ENCODE data around the gene PPP3R1. TPM values are rescaled to one million over a fixed set of nuclear protein-coding genes. Genes with fewer than 3 reads are reported as not detected.
A peak's percentile ranks its signal among the peaks of the same experiment; 100 is the strongest.

Gene PPP3R1
- polyA plus RNA-seq, 1 donor from 2014 or later, result 1.7 TPM

DNA sequence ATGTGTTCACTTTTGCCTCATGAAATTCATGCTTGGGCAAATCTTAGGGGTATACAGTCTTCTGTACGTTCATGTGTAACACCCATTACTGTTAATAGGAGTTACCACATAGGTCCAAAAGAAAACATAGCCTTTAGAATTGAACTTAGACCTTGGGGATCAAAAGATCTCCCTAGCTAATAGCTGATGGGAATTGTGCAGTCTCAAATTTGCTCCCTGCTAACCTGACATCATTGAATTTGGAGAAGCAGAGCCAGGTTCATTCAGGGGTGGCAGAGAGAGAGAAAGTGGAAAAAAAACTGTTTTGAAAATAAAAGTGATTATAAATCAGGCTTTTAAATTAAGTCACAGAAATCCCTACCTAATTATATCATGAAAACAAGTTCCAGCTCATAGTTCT lies 28.0 kb upstream of the PPP3R1 start:
- no peaks in the 10 kb centered on the region for H3K36me3 Mint-ChIP-seq
- no peak overlapping the region for H3K27ac Mint-ChIP-seq
- no peaks in the 10 kb centered on the region for H3K9me3 Mint-ChIP-seq
- H3K4me1 Mint-ChIP-seq, result peaks cover 0 to 3% (median 0%) of the 10 kb centered on the region in 3 donors
- peaks cover 8% of the 10 kb centered on the region for H3K27me3 Mint-ChIP-seq
- no peak overlapping the region for H3K4me3 Mint-ChIP-seq

DNA sequence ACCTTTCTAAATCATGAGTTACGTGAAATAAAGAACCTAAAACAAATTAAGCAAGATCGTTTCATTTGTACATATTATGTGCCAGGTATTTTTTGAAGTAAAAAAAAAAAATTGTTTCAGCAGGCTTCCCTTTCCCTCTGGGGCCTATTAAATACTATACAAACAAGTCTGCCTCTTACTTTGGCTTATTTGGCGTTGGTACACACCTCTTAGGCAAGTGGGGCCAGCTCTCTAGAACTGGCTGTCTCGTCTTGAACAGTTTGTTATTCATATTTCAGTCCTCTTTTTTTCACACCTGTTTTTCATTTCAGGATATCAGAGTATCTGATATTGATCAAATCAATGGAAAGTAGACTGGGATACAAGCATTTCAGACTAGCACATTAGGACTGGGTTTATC lies 27.4 kb upstream of the PPP3R1 start:
- Mint-ChIP-seq H3K27ac (no peak overlapping the region), H3K36me3 (no peaks in the 10 kb centered on the region), H3K4me1 (peaks cover 0 to 3% (median 0%) of the 10 kb centered on the region in 3 donors), H3K9me3 (no peaks in the 10 kb centered on the region), H3K27me3 (peaks cover 8% of the 10 kb centered on the region), H3K4me3 (peak overlapping the region in 1 of 4 donors; percentile 43)

- no peaks in the 10 kb centered on the region for H3K36me3 Mint-ChIP-seq
- peaks cover 9% of the 10 kb centered on the region for H3K27me3 Mint-ChIP-seq
- H3K27ac Mint-ChIP-seq, result no peak overlapping the region
- peaks cover 0 to 2% (median 0%) of the 10 kb centered on the region in 3 donors for H3K4me1 Mint-ChIP-seq
- no peaks in the 10 kb centered on the region for H3K9me3 Mint-ChIP-seq
- no peak overlapping the region for H3K4me3 Mint-ChIP-seq
Observed at GRCh38 chr2:68278169-68278568, 25.8 kb upstream of the PPP3R1 start.

DNA sequence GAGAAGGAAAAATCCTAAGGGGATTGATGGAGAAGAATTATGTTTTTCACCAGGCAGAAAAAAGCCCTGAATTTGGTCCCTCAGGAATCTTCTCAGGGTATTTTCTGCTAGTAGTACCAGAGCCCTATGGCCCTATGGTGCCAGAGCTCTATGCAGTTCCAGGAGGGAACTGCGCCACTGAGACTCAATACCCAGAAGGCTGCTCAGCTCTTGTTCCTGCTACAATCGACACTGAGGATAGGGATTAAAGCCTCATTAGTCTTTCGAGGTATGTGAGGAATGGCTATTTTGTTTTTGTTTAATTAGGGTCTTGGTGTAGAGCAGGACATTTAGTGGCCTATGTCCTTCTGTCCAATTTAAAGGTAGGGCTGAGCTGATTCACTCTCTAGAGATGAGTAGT lies 21.7 kb upstream of the PPP3R1 start:
- Mint-ChIP-seq H3K4me1 (peaks cover 0 to 4% (median 1%) of the 10 kb centered on the region in 3 donors), H3K4me3 (no peak overlapping the region), H3K27me3 (peaks cover 6% of the 10 kb centered on the region), H3K27ac (no peak overlapping the region), H3K36me3 (peaks cover 1% of the 10 kb centered on the region), H3K9me3 (no peaks in the 10 kb centered on the region)

GRCh38 chr2:68272246-68272994 lies 20.1 kb upstream of the PPP3R1 start:
- Mint-ChIP-seq H3K27ac (no peak overlapping the region), H3K4me1 (peaks cover 0 to 4% (median 1%) of the 10 kb centered on the region in 3 donors), H3K36me3 (peaks cover 1% of the 10 kb centered on the region), H3K9me3 (peaks cover 0 to 2% (median 0%) of the 10 kb centered on the region in 3 donors), H3K27me3 (peaks cover 6% of the 10 kb centered on the region), H3K4me3 (no peak overlapping the region)

DNA sequence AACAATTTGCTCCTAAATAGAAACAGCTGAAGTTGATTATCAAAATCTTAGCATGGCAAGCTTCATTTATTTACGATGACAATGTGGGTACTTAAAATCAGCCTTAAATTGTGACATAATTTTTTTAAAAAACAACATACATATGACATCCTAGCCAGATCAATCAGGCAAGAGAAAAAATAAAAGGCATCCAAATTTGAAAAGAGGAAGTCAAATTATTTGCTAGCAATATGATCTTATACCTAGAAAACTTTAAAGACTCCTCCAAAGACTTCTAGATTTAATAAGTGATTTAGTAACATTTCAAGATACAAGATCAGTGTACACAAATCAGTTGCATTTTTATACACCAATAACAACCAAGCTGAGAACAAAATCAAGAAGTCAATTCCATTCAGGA lies 14.3 kb upstream of the PPP3R1 start:
- Mint-ChIP-seq H3K27me3 (no peaks in the 10 kb centered on the region), H3K4me1 (peaks cover 0 to 2% (median 0%) of the 10 kb centered on the region in 3 donors), H3K4me3 (no peak overlapping the region), H3K27ac (no peak overlapping the region), H3K9me3 (peaks cover 0 to 2% (median 0%) of the 10 kb centered on the region in 3 donors), H3K36me3 (peaks cover 1% of the 10 kb centered on the region)

- no peak overlapping the region for H3K4me3 Mint-ChIP-seq
- peaks cover 0 to 2% (median 0%) of the 10 kb centered on the region in 3 donors for H3K9me3 Mint-ChIP-seq
Observed at GRCh38 chr2:68263632-68264031, 11.3 kb upstream of the PPP3R1 start.

GRCh38 chr2:68258851-68259250 lies 6.5 kb upstream of the PPP3R1 start:
- Mint-ChIP-seq H3K27me3 (no peaks in the 10 kb centered on the region), H3K4me3 (no peak overlapping the region), H3K4me1 (peaks cover 8 to 15% (median 9%) of the 10 kb centered on the region in 3 donors), H3K27ac (no peak overlapping the region), H3K9me3 (no peaks in the 10 kb centered on the region), H3K36me3 (no peaks in the 10 kb centered on the region)

More at GRCh38 chr2:68263632-68264031, 11.3 kb upstream of the PPP3R1 start:
- H3K27ac Mint-ChIP-seq, result no peak overlapping the region
- H3K4me1 Mint-ChIP-seq, result no peaks in the 10 kb centered on the region
- no peaks in the 10 kb centered on the region for H3K27me3 Mint-ChIP-seq
- H3K36me3 Mint-ChIP-seq, result no peaks in the 10 kb centered on the region

DNA sequence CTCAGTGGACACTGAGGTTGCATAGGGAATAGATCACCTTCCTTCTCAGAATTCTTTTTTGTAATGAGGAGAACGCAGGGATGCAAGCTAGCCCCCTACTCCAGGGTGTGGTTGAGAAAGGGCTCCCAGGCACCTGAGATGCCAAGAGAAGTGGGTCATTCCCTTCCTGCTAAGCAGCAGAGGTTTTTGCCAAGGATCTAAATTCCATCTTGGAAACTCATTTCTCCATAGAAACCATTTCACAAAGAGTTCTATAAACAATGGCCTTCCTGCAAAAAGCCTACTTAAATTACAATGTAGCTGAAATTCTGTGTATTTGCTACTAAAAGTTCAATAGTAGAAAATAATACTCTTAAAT lies 3.7 kb upstream of the PPP3R1 start:
- Mint-ChIP-seq H3K36me3 (peaks cover 1% of the 10 kb centered on the region), H3K4me1 (peaks cover 8 to 18% (median 13%) of the 10 kb centered on the region in 3 donors), H3K4me3 (peak overlapping the region in 1 of 4 donors; percentile 42), H3K27me3 (no peaks in the 10 kb centered on the region), H3K9me3 (no peaks in the 10 kb centered on the region), H3K27ac (peak overlapping the region in 2 of 3 donors; percentile 21 to 31)

- no peaks in the 10 kb centered on the region for H3K9me3 Mint-ChIP-seq
- H3K4me1 Mint-ChIP-seq, result peaks cover 18 to 25% (median 20%) of the 10 kb centered on the region in 3 donors
- peak overlapping the region; percentile 97 to 99 (median 98) for H3K4me3 Mint-ChIP-seq
- H3K36me3 Mint-ChIP-seq, result peaks cover 2% of the 10 kb centered on the region
- peak overlapping the region; percentile 97 to 99 (median 98) for H3K27ac Mint-ChIP-seq
- H3K27me3 Mint-ChIP-seq, result no peaks in the 10 kb centered on the region
Observed at GRCh38 chr2:68253219-68254068, 1.1 kb upstream of the PPP3R1 start.

GRCh38 chr2:68251855-68252399 lies 405 bp downstream of the PPP3R1 start:
- Mint-ChIP-seq H3K36me3 (peaks cover 2% of the 10 kb centered on the region), H3K27me3 (no peaks in the 10 kb centered on the region), H3K4me3 (peak overlapping the region; percentile 97 to 99 (median 98)), H3K4me1 (peaks cover 18 to 25% (median 20%) of the 10 kb centered on the region in 3 donors), H3K27ac (peak overlapping the region; percentile 91 to 99 (median 98)), H3K9me3 (no peaks in the 10 kb centered on the region)

GRCh38 chr2:68251187-68251854 lies 1.0 kb downstream of the PPP3R1 start:
- Mint-ChIP-seq H3K36me3 (peaks cover 2% of the 10 kb centered on the region), H3K4me1 (peaks cover 18 to 25% (median 20%) of the 10 kb centered on the region in 3 donors), H3K27me3 (no peaks in the 10 kb centered on the region), H3K9me3 (no peaks in the 10 kb centered on the region), H3K27ac (peak overlapping the region; percentile 90 to 98 (median 97)), H3K4me3 (peak overlapping the region; percentile 88 to 95 (median 92))

DNA sequence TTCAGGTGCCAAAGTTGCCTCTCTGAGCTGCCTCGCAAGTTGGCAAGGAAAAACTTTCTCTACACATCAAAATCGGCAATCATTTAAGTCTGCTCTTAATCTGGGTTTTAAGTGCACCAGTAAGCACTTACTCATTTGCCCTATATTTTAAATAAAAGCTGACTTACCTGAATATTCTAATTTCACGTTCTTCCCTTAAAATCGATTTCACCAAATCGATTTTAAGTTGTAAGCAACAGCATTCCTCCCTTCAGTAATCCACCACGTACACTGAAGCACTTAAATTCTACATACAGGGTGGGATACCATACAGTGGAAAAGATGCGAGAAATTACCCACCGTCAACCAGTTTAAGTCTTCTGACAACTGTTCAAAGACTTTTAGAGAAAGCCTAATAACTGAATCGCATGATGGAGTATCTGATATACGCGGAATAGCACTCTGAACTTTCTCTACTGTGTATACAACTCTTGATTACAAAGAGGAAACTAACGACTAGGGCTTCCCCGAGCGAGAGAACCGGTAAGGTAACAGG lies 1.6 kb downstream of the PPP3R1 start:
- H3K27me3 Mint-ChIP-seq, result no peaks in the 10 kb centered on the region

DNA sequence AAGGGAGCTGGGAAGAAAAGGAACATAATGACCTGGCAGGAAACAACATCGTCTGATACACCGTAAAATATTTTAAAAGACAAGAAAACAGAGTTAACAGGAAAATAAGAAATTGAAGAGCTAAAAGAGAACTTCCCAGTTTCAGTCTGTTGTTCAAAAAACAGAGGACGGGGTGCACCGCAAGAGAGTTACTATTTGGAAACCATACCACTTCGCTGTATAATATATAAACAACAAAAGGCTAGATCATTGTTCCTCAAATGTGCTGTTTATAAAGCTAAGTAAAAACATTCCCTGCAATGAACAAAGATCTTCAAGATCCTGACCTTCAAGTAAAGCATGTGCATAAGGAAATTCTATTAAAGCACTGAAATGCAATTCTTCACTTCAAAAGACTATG lies 2.1 kb downstream of the PPP3R1 start:
- H3K36me3 Mint-ChIP-seq, result peaks cover 2% of the 10 kb centered on the region
- no peaks in the 10 kb centered on the region for H3K27me3 Mint-ChIP-seq
- H3K4me3 Mint-ChIP-seq, result peak overlapping the region; percentile 88 to 95 (median 92)
- no peaks in the 10 kb centered on the region for H3K9me3 Mint-ChIP-seq
- H3K4me1 Mint-ChIP-seq, result peaks cover 16 to 20% (median 19%) of the 10 kb centered on the region in 3 donors
- H3K27ac Mint-ChIP-seq, result peak overlapping the region; percentile 90 to 98 (median 97)

More for the DNA sequence above, 1.6 kb downstream of the PPP3R1 start:
- Mint-ChIP-seq H3K4me3 (peak overlapping the region; percentile 88 to 95 (median 92)), H3K9me3 (no peaks in the 10 kb centered on the region), H3K36me3 (peaks cover 2% of the 10 kb centered on the region), H3K4me1 (peaks cover 16 to 21% (median 20%) of the 10 kb centered on the region in 3 donors), H3K27ac (peak overlapping the region; percentile 90 to 98 (median 97))

Measured in IgD-negative memory B cell (primary cell).